Iris pigment epithelial cell (primary cell): ENCODE measurements around the gene DSCAML1.

Source experiments
- DNase-seq: peaks from one replicate; pipeline ENCODE4 v3.0.0-alpha.2; 2011; ENCODE audit warnings: low read depth

DSCAML1 gene

GRCh38 chr11:117614728-117615127 is 182.3 kb downstream of the DSCAML1 start:
- DNase-seq: no peak

- no peak for DNase-seq
Measured at GRCh38 chr11:117613521-117613920, 183.5 kb downstream of the DSCAML1 start.

- no peak for DNase-seq
Measured at GRCh38 chr11:117612177-117612576, 184.8 kb downstream of the DSCAML1 start.

GRCh38 chr11:117610901-117611300 is 186.1 kb downstream of the DSCAML1 start:
- DNase-seq: no peak

GRCh38 chr11:117610045-117610444 is 187.0 kb downstream of the DSCAML1 start:
- DNase-seq: peak; percentile 43

- DNase-seq: no peak
Measured at GRCh38 chr11:117607449-117607848, 189.6 kb downstream of the DSCAML1 start.

GRCh38 chr11:117606790-117607189 is 190.2 kb downstream of the DSCAML1 start:
- DNase-seq: no peak

GRCh38 chr11:117606211-117606610 is 190.8 kb downstream of the DSCAML1 start:
- DNase-seq: no peak

GRCh38 chr11:117605331-117605730 is 191.7 kb downstream of the DSCAML1 start:
- no peak for DNase-seq

GRCh38 chr11:117604336-117604995 is 192.6 kb downstream of the DSCAML1 start:
- peak; percentile 53 for DNase-seq

GRCh38 chr11:117603932-117604331 is 193.1 kb downstream of the DSCAML1 start:
- DNase-seq: no peak

GRCh38 chr11:117601006-117601708 is 195.9 kb downstream of the DSCAML1 start:
- DNase-seq: no peak

GRCh38 chr11:117600234-117600783 is 196.7 kb downstream of the DSCAML1 start:
- DNase-seq: no peak

GRCh38 chr11:117597071-117597470 is 199.9 kb downstream of the DSCAML1 start:
- peak; percentile 38 for DNase-seq

- no peak for DNase-seq
Measured at GRCh38 chr11:117595440-117595839, 201.6 kb downstream of the DSCAML1 start.

GRCh38 chr11:117594721-117595120 is 202.3 kb downstream of the DSCAML1 start:
- no peak for DNase-seq

- DNase-seq: no peak
Measured at GRCh38 chr11:117593065-117593464, 204.0 kb downstream of the DSCAML1 start.

GRCh38 chr11:117591316-117592039 is 205.5 kb downstream of the DSCAML1 start:
- DNase-seq: no peak

GRCh38 chr11:117589063-117589462 is 208.0 kb downstream of the DSCAML1 start:
- no peak for DNase-seq

- DNase-seq: no peak
Measured at GRCh38 chr11:117588166-117588810, 208.7 kb downstream of the DSCAML1 start.

- DNase-seq: no peak
Measured at GRCh38 chr11:117587416-117587815, 209.6 kb downstream of the DSCAML1 start.

GRCh38 chr11:117586392-117586791 is 210.6 kb downstream of the DSCAML1 start:
- DNase-seq: no peak
